Measurements from ENCODE around the gene CKM.

DNA sequence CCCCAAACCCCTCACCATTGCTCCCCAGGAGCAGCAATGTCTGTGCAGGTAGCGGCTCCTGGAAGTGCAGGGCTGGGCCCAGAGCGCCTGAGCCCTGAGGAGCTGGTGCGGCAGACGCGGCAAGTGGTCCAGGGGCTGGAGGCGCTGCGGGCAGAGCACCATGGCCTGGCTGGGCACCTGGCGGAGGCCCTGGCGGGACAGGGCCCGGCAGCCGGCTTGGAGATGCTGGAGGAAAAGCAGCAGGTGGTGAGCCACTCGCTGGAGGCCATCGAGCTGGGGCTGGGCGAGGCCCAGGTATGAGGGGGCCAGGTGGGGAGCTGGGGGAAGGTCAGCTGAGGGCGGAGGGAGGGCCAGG is 22.8 kb upstream of the CKM start:
- TF ChIP-seq EZH2 (IDR thresholded peaks at IDR 0.05; ENCODE audit: borderline replicate concordance) (no peak), EZH2phosphoT487 (IDR thresholded peaks at IDR 0.05; ENCODE audit: low read depth, severe bottlenecking, unreplicated experiment) (no peak)
- TF ChIP-seq, protein P1, sequence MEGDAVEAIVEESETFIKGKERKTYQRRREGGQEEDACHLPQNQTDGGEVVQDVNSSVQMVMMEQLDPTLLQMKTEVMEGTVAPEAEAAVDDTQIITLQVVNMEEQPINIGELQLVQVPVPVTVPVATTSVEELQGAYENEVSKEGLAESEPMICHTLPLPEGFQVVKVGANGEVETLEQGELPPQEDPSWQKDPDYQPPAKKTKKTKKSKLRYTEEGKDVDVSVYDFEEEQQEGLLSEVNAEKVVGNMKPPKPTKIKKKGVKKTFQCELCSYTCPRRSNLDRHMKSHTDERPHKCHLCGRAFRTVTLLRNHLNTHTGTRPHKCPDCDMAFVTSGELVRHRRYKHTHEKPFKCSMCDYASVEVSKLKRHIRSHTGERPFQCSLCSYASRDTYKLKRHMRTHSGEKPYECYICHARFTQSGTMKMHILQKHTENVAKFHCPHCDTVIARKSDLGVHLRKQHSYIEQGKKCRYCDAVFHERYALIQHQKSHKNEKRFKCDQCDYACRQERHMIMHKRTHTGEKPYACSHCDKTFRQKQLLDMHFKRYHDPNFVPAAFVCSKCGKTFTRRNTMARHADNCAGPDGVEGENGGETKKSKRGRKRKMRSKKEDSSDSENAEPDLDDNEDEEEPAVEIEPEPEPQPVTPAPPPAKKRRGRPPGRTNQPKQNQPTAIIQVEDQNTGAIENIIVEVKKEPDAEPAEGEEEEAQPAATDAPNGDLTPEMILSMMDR (IDR thresholded peaks at IDR 0.05; ENCODE audit: poor library complexity) = no peak

Data from hepatocyte (in vitro differentiated cells).